HG02970 (cell line): ENCODE data around the gene IDUA.

Experiments used
- ATAC-seq: cut with Tn5 transposase; IDR thresholded peaks from one replicate; pipeline ENCODE4 v1.9.1; 2021; ENCODE audit warnings: mild to moderate bottlenecking, moderate library complexity, moderate number of reproducible peaks; ENCODE audit not compliant: unreplicated experiment, low FRiP score

IDUA gene

DNA sequence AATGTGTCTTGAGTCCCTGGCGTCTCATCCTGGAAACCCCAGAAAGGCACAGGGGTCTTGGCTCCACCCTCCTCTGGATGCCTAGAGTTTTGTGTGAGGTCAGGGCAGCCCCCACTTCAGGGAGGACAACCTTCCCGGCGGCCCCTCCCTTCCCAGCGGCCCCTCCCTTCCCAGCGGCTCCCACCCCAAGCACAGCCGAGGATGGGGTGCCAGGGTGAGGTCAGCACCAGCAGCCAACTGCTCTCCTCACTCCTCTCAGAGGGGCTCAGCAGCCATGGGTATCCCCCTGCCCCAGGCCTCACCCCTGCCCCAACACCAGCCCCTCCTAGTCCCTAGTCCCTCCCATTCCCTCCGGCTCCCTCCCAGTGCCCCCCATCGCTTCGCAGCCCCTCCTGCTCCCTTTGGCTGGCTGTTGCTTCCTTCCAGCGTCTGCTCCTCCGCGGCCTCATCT, 30.9 kb upstream of the IDUA start:
- no peak for ATAC-seq

DNA sequence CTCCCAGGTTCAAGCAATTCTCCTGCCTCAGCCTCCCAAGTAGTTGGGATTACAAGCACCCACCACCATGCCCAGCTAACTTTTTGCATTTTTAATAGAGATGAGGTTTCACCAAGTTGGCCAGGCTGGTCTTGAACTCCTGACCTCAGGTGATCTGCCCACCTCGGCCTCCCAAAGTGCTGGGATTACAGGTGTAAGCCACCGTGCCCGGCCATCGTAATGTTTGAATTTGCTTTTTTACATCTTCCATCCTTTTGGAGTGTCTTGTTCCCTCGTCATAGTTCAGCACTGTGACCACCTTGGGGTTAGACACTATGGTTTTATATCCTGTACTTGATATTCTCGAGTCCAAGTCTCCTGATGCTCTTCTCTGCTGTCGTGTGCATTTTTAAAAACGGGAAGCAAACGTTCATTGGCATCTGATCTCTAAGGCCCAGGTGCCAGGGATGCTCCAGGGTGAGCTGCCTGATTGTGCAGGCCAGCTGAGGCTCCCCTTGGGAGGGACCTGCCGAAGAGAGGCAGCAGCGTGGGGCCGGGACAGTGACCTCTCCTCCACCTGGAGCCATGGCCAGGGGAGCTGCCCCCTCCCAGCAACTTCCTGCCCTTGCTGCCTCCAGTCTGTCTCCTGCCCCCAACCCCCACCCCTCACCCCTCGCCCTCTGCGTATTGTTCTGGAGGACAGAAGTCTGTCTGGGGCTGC, 30.2 kb upstream of the IDUA start:
- no peak for ATAC-seq

DNA sequence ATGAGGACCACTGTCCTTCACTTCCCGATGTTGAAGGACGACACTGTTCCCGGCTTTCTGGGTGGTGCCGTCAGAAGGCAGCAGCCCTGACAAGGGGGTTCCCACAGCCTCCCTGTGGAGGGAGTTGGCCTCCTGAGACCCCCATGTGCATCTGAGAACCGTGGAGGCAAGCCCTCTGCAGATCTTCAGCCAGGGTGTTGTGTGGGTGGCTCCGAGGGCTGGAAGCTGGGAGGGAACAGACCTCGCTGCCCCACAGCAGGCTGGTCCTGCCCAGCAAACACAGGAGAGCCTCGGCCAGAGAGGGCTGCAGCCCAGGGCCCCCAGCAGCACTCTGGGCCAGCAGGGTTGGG, 29.6 kb upstream of the IDUA start:
- no peak for ATAC-seq

DNA sequence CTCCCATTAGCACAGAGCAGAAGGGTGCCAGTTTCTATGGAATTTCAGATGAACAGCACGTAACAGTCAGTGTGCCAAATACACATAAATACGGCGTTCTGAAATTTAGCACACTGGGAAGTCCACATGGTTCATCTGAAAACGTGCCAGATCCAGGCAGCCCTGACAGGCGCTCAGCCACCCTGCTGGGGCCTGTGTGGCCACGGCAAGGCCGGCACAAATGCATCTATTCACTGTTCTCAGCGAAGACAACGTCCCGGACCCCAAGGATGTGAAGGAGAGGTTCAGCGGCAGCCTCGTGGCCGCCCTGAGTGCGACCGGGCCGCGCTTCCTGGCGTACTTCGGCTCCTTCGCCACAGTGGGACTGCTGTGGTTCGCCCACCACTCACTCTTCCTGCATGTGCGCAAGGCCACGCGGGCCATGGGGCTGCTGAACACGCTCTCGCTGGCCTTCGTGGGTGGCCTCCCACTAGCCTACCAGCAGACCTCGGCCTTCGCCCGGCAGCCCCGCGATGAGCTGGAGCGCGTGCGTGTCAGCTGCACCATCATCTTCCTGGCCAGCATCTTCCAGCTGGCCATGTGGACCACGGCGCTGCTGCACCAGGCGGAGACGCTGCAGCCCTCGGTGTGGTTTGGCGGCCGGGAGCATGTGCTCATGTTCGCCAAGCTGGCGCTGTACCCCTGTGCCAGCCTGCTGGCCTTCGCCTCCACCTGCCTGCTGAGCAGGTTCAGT, 29.1 kb upstream of the IDUA start:
- ATAC-seq: no peak

DNA sequence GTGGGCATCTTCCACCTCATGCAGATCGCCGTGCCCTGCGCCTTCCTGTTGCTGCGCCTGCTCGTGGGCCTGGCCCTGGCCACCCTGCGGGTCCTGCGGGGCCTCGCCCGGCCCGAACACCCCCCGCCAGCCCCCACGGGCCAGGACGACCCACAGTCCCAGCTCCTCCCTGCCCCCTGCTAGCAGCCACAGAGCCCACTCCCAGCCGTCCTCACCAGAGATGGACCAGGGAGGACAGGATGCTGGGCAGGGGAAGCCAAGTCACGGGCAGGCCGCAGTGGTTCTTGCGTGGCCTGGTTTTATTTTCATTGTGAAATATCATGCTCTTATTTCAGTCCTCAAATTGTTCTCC, 28.6 kb upstream of the IDUA start:
- no peak for ATAC-seq

DNA sequence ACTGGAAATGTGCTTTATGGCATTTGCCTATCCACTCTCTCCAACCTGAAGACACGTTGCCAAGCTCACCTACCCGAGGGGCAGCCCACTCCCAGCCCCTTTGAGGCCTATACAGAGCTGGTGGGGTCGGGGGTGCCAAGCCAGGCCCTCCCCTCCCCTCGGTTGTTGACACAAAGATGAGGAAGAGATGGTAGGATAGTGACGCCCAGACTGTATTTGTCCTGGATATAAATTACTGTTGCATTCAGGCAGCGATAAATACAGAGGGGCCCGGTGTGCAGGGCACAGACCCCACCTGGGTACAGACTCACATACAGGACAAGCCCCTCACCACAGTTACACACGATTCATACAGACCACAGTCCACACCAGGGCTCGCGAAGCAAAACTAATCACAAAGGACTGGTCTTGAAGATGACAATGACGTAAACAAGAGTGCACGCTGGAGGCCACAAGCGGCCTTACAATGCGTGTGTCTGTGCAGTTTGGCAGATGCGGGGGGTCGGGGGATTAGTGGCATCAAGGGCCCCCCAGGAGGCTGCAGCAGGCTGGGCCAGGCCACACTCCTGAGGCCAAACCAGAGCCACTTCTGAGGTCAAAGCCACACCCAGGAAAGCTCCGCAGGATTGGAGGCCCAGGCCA, 28.0 kb upstream of the IDUA start:
- ATAC-seq: no peak

DNA sequence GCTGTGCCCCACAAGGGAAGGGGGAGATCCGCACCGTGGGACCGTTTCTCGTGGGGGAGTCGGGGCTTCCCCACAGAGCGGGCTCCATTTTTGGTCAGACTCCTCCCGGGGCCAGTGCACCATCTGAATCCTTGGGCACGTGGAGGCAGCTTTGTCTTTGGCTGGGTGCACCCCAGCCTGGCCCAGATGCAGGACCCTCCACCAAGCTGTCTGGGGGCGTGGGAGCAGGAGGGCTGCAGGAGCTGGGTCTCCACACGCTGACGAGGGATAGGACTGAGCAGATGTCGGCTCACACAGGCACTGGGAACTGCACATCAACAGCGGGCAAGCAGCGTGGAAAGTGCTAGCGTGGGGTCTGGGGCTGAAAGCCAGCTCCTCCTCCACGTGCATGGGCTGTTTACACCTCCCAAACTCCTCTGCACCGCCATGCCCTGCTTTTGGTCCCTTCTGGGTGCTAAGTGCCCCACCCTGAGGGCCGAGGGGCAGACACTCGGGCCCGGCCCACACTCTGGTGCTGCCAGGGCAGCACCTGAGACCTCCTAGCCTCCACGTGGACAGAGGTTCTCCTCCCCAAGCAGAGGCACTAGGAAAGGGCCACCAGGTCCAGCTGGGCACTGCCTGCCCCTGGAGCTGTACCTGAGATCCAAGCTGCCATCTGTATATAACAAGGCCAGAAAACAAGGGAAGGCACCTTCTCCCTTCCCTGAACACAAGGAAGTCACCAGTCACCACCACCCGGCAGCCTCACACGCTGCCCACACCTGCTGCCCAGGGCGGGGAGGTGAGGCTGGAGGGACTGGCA, 27.3 kb upstream of the IDUA start:
- ATAC-seq: no peak

DNA sequence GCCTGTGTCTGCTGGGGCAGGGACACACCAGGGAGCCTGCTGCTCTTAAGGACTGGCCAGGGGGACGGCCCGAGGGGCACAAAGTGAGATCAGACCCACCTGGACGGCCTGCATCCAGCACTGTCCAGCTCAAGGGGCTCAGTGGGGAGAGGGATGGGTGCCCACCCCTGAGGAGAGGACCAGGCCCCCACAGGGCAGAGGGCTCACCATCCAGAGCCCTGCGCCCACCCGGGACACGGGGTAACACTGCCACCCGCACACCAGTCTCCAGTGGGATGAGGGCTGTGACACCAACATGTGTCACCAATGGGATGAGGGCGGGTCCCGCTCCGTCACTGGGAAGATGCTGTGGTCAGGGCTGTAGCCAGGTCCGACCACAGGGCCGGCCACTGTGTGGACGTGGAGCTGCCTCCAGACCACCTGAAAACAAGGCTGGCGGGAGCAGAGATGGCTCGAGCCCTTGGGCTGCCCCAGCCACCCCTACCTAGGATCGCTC, 26.7 kb upstream of the IDUA start:
- ATAC-seq: no peak

DNA sequence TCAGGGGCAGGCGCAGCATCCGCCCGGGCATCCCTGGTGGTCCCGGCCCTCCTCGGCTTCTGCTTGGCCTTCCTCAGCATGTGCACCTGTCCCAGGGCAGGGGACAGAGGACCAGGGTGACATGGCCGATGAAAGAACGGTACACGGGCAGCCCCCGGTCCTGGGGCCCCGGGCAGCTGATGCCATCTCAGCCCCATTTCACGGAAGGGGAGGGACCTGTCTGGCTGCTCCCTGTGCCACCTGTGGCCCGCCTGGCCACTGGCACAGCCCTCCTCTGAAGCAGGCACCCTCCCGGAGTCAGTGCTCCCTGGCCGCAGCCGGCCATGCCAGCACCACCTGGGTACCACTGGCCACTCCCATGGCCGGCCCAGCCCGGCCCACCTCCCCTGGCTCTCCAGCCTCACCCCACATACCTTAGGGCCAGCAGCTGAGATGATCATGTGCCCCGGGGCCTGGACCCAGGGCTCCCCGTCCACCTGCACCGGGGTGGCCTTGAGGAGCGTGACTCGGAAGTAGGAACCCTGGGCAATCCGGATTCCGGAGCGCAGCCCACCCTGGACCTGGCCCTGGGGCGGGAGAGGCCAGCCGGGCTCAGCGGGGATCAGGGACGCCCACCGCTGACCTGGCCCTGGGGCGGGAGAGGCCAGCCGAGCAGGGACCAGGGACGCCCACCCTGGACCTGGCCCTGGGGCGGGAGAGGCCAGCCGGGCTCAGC, 26.1 kb upstream of the IDUA start:
- no peak for ATAC-seq

DNA sequence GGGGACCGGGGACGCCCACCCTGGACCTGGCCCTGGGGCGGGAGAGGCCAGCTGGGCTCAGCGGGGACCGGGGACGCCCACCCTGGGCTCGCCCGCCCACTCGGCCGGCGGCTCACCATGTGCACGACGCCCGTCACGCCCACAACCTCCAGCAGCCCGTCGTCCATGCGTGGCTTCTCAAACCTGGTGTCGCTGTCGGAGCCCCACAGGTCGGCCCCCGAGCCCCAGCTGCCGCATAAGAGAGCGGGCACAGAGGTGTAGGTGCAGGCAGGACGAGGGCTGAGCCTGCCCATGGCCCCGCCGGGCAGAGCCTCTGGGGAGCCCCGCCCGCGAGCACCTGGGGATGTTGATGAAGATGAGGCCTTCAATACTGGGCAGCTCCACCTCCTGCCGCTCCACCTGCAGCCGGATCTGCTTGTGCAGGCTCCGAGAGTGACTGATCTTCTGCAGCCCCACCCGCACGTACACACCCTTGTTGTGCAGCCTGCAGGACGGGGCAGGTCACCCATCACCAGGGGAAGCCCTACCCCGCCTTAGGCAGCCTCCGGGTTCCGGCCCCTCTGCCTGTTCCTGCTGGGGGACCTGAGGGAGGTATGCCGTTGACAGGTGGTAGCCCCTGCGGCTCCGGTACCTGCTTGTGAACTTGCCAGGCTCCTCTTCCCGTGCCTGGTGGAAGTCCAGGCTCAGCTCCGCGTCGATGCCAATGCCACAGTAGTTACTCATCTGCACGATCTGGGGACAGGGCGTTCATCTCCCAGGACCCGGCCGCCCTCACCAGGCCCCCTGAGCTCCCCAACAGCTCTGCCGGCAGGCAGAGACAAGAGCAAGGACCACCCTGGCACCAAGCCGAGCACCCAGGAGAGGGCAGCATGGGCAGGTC, 25.3 kb upstream of the IDUA start:
- ATAC-seq: no peak

DNA sequence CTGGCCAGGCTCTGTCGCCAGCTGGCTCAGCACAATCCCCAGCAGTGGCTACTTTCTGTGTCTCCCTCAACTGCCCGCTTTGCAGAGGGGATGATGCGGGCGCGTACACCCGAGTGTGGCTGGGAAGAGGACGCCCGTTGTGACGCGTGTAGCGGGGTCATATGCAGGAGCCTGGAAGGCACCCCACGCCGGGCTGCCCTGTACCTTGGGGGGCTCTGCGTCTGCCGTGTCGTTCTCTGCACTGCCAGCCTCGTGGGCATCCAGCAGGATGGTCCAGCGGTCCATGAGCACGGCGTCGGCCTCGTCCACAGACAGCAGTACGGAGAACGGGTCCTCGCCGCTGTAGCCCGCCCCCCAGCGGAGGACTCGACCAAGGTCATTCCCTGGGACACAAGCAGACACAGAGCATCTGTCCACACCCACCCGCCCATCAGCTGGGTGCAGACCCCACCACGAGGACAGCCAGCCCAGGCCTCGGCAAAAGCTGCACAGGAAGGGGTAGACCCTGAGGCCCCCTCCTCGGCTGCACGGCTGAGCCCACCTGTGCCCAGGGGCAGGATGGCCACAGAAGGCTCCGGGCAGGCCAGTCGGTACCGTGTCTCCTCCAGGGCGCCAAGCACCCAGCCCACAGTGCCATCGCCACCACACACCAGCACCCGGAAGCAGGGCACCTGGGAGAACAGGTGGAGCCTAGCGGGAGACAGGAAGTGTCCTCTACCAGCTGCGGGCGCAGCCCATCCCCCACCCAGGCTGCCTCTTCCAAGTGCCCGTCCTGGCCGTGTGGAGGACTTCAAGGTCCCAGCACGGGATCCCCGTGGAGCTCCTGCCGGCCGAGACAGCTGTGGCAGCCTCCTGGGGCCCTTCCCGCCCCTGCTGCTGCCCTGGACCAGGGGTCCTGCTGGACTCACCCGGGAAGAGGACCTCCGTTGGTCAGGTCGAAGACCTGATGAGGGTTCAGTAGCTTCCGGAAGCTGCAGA, 24.3 kb upstream of the IDUA start:
- no peak for ATAC-seq

DNA sequence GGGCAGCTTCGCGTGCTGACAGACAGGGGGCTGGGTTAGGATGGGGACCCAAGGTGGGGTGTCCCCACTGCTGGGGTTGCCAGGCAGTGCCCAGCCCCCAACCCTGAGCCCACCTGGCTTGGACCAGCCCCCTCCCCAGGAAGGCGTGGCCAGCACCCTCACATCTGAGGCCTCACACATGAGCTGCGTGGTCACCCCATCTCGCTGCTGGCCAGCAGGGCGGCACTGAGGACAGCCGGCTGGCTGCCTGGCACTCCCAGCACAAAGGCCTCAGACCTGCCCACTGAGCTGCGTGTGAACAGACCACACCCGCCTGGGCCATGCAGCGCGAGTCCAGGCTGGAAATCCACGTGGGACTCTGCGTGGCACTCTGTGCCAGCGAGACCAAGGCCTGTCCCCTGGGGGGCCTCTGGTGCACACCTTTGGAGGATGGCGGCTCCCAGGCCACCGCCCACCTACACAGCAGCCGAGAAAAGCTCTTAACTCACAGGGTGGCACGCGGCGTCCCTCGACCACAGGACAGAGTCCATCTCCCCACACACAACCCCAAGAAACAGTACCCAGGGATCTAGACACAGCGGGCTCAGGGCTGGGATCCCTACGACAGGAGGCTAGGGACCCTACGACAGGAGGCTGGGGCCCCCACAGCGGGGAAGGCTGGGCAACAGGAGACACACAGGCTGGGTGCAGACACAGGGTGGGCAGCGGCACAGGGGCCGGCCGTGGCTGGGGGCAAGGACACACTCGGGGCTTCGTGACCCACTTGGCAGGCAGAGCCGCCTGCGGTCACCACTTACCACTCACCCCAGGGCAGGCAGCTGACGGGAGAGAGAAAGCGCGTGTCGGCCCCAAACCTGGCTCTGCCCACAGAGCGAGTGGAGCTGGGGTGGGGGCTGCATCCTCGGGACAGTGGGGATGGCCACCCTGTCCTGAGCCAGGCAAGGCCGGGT, 23.3 kb upstream of the IDUA start:
- ATAC-seq: no peak

DNA sequence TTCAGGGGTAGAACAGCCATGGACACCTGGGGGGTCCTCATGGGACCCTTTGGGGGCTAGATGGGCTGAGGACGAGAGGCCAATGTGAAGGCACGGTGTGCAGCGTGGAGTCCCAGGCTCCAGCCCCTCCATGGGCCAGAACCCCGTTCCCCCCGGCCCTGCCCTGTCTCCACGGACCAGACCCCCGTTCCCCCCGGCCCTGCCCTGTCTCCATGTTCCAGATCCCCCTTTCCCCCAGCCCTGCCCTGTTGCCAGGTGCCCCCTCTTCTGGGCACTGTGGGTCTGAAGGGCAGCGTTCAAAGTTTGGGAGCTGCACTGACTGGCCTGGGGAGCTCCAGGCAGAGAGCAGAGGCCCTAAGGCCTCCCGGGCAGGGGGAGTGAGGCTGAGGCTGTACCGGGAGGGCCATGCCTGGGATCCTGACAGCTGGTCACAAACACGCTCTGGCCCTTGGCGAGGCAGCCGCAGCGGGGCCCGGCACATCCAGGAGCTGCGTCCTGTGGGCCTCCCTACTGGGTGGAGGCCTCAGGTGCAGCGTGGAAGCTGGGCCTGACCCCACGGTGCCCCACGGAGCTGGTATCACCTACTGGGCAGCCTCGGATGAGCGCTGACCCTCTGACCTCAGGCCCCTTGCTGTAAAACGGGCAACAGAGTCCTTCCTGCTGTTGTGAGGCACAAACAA, 22.4 kb upstream of the IDUA start:
- no peak for ATAC-seq

DNA sequence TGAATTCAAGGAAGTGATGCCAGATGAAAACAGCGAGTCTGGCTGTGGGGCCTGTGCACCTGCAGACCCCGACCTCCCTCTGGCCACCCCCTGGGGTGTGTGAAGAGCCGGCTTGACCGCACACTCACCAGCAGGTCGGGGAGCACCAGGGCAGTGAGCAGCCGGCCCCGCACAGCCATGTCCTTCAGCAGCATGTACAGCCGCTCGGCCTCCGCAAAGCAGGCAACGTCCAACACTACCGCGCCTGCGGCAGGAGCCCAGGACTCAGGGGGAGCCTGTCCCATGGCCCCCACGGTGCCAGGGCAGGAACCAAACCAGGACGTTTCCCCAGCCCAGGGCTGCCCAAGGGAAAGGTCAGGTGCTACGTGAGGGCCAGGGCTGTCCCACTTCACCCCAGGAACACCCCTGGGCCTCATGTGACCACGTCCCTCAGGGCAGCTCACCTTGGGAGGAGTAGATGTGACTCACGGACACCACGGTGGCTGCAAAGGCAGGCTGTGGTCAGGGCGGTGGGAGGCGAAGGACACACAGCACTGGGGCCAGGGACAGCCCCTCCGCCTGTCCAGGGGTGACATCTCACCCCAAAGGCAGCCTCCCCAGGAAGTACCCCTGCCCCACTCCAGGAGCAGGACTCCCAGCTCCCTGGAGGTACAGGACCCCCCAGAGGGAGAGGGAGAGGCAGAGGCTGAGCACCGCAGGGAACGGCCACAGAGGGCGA, 21.6 kb upstream of the IDUA start:
- ATAC-seq: no peak

DNA sequence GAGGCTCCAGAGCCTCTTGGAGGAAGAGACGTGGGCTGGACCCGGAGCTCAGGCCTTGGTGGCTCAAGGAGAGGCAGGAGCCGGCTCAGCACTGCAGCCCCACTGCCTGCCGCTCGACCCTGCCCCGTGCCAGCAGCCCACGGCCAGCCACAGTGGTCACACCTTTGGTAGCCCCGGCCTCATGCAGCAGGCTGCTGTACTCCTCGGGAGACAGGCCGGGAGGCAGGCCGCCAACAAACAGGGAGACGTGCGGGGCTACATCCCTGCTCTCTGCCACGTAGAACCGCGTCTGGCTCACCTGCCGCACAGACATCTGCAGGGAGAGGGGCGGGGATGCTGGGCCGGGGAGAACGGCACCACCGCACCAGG, 21.1 kb upstream of the IDUA start:
- ATAC-seq: no peak
